SH-SY5Y (cell line): Measurements from ENCODE around the gene HIVEP2.

ENCODE experiments used
- GATA2 ChIP-seq: IDR thresholded peaks from 2 replicates; pipeline ENCODE4 v1.6.1; 2011; ENCODE audit warnings: mild to moderate bottlenecking, low read depth, low read length
- GATA3 ChIP-seq: IDR thresholded peaks from 2 replicates; pipeline ENCODE4 v1.6.1; 2011; ENCODE audit warnings: low read depth, mild to moderate bottlenecking, low read length, moderate library complexity

DNA sequence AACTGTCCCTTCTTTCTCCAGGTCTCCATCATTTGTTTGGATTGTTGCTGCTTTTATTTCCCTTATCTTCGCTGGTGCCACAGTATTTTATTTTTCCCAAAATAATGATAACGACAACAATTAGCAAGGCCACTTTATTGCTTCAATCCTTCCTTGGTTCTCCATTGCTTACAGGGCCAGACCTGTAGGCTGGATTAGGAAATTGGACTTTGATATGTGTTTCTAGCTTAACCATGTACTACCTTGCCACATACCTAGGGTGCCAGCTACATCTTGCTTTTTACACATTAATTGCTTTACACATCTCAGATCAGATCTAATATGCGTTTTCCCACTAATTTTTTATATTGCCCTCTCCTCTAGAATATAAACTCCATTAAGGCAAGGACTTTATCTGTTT, 195.4 kb downstream of the HIVEP2 start:
- TF ChIP-seq GATA3 (no peak), GATA2 (no peak)
